ENCODE measurements around the gene LIMS1. TPM values are rescaled to one million over a fixed set of nuclear protein-coding genes. Genes with fewer than 3 reads are reported as not detected.
"Not testable (repeated sequence)": the region's sequence is repeated elsewhere in the genome, so short reads cannot be mapped to it uniquely, and the experiment has no call there.

Gene LIMS1
- total RNA-seq, 1 donor from 2014 or later = 60.1 TPM

- DNase-seq (ENCODE audit: low spot score) = no peak
Measured at GRCh38 chr2:108634576-108635160, 100.4 kb downstream of the LIMS1 start.

GRCh38 chr2:108635630-108636354, 101.5 kb downstream of the LIMS1 start:
- no peak for DNase-seq (ENCODE audit: low spot score)

- DNase-seq (ENCODE audit: low spot score) = no peak
Measured at GRCh38 chr2:108637304-108637669, 103.0 kb downstream of the LIMS1 start.

GRCh38 chr2:108640731-108641130, 106.5 kb downstream of the LIMS1 start:
- no peak for DNase-seq (ENCODE audit: low spot score)

- no peak for DNase-seq (ENCODE audit: low spot score)
Measured at GRCh38 chr2:108641756-108642155, 107.5 kb downstream of the LIMS1 start.

GRCh38 chr2:108643261-108643849, 109.1 kb downstream of the LIMS1 start:
- DNase-seq (ENCODE audit: low spot score) = no peak

- not testable (repeated sequence) for DNase-seq (ENCODE audit: low spot score)
Measured at GRCh38 chr2:108643862-108644261, 109.6 kb downstream of the LIMS1 start.

- DNase-seq (ENCODE audit: low spot score) = not testable (repeated sequence)
Measured at GRCh38 chr2:108644446-108644845, 110.2 kb downstream of the LIMS1 start.

GRCh38 chr2:108648796-108649195, 114.5 kb downstream of the LIMS1 start:
- DNase-seq (ENCODE audit: low spot score) = not testable (repeated sequence)

GRCh38 chr2:108650465-108650864, 116.2 kb downstream of the LIMS1 start:
- not testable (repeated sequence) for DNase-seq (ENCODE audit: low spot score)

GRCh38 chr2:108651468-108651867, 117.2 kb downstream of the LIMS1 start:
- DNase-seq (ENCODE audit: low spot score) = not testable (repeated sequence)

GRCh38 chr2:108652187-108652931, 118.1 kb downstream of the LIMS1 start:
- not testable (repeated sequence) for DNase-seq (ENCODE audit: low spot score)

- DNase-seq (ENCODE audit: low spot score) = not testable (repeated sequence)
Measured at GRCh38 chr2:108653425-108653824, 119.2 kb downstream of the LIMS1 start.

GRCh38 chr2:108653849-108654248, 119.6 kb downstream of the LIMS1 start:
- DNase-seq (ENCODE audit: low spot score) = not testable (repeated sequence)

- DNase-seq (ENCODE audit: low spot score) = peak; percentile 58
Measured at GRCh38 chr2:108654521-108655125, 120.4 kb downstream of the LIMS1 start.

GRCh38 chr2:108655270-108655669, 121.0 kb downstream of the LIMS1 start:
- not testable (repeated sequence) for DNase-seq (ENCODE audit: low spot score)

GRCh38 chr2:108656282-108656681, 122.0 kb downstream of the LIMS1 start:
- not testable (repeated sequence) for DNase-seq (ENCODE audit: low spot score)

- DNase-seq (ENCODE audit: low spot score) = not testable (repeated sequence)
Measured at GRCh38 chr2:108657517-108657916, 123.2 kb downstream of the LIMS1 start.

GRCh38 chr2:108658553-108658952, 124.3 kb downstream of the LIMS1 start:
- not testable (repeated sequence) for DNase-seq (ENCODE audit: low spot score)

- not testable (repeated sequence) for DNase-seq (ENCODE audit: low spot score)
Measured at GRCh38 chr2:108661493-108661892, 127.2 kb downstream of the LIMS1 start.

- DNase-seq (ENCODE audit: low spot score) = not testable (repeated sequence)
Measured at GRCh38 chr2:108662207-108662612, 127.9 kb downstream of the LIMS1 start.

GRCh38 chr2:108663346-108663745, 129.1 kb downstream of the LIMS1 start:
- not testable (repeated sequence) for DNase-seq (ENCODE audit: low spot score)

Data from ureter (tissue), 1 donor.